T-helper 1 cell treated with Interleukin-12 subunit alpha and Interleukin-12 subunit beta and Interleukin-4 antibody, amounts not matched to agents 30 μg/mL and 1 μg/mL, for 36 hours (primary cell): ENCODE measurements around the gene STK36.

Source experiments
- H3K27ac Mint-ChIP-seq: one replicate; pipeline ENCODE4 v1.8.0; 2021; ENCODE audit warnings: mild to moderate bottlenecking, mixed read lengths
- H3K27me3 Mint-ChIP-seq: one replicate; pipeline ENCODE4 v1.8.0; 2021; ENCODE audit warnings: low read depth, mixed read lengths
- H3K36me3 Mint-ChIP-seq: one replicate; pipeline ENCODE4 v1.8.0; 2021; ENCODE audit warnings: low read depth, mixed read lengths
- H3K4me1 Mint-ChIP-seq: one replicate; pipeline ENCODE4 v1.8.0; 2021; ENCODE audit warnings: low read depth, mixed read lengths
- H3K4me3 Mint-ChIP-seq: one replicate; pipeline ENCODE4 v1.8.0; 2021; ENCODE audit warnings: mild to moderate bottlenecking, moderate library complexity, mixed read lengths
- H3K9me3 Mint-ChIP-seq: one replicate; pipeline ENCODE4 v1.8.0; 2021; ENCODE audit warnings: mixed read lengths

STK36 gene

DNA sequence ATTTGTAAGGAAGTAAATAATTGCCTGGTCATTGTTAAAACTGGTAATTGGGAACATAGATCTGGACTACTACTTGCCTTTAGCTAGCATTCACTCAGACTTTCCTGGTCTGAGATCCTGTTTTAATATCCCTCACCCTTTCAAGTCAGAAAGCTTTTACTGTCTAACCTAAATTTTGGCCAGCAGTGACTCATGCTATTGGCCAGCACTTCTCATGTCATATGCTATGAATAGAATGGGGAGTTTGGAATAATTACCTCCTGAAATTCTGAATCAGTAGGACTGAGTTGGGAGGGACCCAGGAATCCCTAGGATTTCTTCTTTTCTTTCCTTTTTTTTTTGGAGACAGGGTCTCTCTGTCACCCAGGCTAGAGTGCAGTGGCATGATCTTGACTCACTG is 19.3 kb downstream of the STK36 start:
- no peak overlapping the region for H3K27ac Mint-ChIP-seq
- peaks cover 2% of the 10 kb centered on the region for H3K4me1 Mint-ChIP-seq
- H3K36me3 Mint-ChIP-seq: peaks cover 2% of the 10 kb centered on the region
- H3K4me3 Mint-ChIP-seq: no peak overlapping the region
- H3K9me3 Mint-ChIP-seq: no peaks in the 10 kb centered on the region
- H3K27me3 Mint-ChIP-seq: no peaks in the 10 kb centered on the region

DNA sequence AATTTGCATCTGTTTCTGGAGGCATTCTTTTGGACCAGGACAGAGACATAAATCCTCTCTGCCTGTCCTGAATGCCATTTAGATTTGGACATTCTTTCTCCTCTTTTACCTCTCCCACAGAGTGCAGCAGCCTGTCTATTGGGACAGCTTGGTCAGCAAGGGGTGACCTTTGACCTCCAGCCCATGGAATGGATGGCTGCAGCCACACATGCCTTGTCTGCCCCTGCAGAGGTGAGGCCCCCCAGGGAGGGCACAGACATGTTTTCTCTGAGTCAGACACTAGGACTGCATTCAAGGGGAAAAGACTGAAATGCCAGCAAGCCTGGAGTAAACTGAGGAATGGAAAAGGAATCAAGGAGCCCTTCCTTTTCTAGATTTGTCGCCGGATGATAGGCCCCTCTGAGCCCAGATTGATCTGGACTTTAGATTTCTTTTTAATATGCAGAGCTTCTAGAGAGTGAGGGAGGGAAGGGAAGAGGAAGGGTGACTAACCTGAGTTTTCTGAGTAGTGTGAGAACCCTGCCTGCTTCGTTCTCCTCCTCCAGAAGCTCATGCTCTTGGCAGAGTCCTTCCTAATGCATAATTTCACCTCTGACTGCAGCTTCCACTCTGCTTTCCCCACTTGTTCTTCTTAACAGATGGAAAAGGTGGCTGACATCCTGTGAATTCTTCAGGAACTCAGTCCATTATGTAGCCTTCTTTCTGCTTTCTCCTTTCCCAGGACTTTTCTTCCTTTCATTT is 22.7 kb downstream of the STK36 start:
- Mint-ChIP-seq H3K27ac (no peak overlapping the region), H3K27me3 (no peaks in the 10 kb centered on the region), H3K9me3 (no peaks in the 10 kb centered on the region), H3K4me1 (no peaks in the 10 kb centered on the region), H3K36me3 (peaks cover 2% of the 10 kb centered on the region), H3K4me3 (no peak overlapping the region)

DNA sequence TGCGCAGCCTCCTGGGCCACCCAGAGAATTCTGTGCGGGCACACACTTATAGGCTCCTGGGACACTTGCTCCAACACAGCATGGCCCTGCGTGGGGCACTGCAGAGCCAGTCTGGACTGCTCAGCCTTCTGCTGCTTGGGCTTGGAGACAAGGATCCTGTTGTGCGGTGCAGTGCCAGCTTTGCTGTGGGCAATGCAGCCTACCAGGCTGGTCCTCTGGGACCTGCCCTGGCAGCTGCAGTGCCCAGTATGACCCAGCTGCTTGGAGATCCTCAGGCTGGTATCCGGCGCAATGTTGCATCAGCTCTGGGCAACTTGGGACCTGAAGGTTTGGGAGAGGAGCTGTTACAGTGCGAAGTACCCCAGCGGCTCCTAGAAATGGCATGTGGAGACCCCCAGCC is 27.0 kb downstream of the STK36 start:
- no peaks in the 10 kb centered on the region for H3K9me3 Mint-ChIP-seq
- no peaks in the 10 kb centered on the region for H3K4me1 Mint-ChIP-seq
- peaks cover 6% of the 10 kb centered on the region for H3K27me3 Mint-ChIP-seq
- no peak overlapping the region for H3K4me3 Mint-ChIP-seq
- peaks cover 2% of the 10 kb centered on the region for H3K36me3 Mint-ChIP-seq
- H3K27ac Mint-ChIP-seq: no peak overlapping the region

DNA sequence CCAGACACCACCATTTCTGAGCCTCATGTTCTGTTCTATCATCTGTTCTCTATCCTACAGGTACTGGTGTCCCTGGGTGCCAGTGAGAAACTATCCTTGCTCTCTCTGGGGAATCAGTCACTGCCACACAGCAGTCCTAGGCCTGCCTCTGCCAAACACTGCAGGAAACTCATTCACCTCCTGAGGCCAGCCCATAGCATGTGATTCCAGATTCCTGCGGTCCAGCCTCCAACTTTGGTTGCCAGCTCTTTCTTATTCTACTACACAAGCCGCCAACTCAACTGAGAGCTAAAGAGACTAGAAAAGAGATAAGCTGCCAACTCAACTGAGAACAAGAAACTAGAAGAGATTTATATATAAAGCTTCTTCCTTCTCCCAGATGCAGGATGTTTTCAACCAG is 29.9 kb downstream of the STK36 start:
- peaks cover 9% of the 10 kb centered on the region for H3K27me3 Mint-ChIP-seq
- no peaks in the 10 kb centered on the region for H3K4me1 Mint-ChIP-seq

DNA sequence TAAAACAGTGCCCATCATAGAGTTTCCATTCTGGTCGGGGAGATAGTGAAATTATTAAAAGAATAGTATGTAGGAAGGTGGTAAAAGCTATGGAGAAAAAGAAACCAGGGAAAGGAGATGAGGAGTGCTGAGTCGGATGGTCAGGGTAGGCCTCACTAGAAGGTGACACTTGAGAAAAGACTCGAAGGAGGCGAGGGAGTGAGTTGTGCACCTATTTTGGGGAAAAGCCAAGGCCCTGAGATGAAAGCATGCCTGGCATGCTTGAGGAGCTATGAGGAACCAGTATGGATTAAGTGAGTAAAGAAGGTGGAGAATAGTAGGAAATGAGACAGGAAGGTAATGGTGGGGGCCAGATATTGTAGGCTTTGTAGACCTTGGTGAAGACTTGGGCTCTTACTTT is 31.5 kb downstream of the STK36 start:
- no peak overlapping the region for H3K4me3 Mint-ChIP-seq
- no peak overlapping the region for H3K27ac Mint-ChIP-seq
- H3K4me1 Mint-ChIP-seq: peaks cover 2% of the 10 kb centered on the region
- H3K9me3 Mint-ChIP-seq: no peaks in the 10 kb centered on the region
- H3K27me3 Mint-ChIP-seq: peaks cover 9% of the 10 kb centered on the region
- H3K36me3 Mint-ChIP-seq: no peaks in the 10 kb centered on the region

More for the DNA sequence above, 29.9 kb downstream of the STK36 start:
- no peak overlapping the region for H3K4me3 Mint-ChIP-seq
- no peaks in the 10 kb centered on the region for H3K36me3 Mint-ChIP-seq
- H3K27ac Mint-ChIP-seq: no peak overlapping the region
- no peaks in the 10 kb centered on the region for H3K9me3 Mint-ChIP-seq

DNA sequence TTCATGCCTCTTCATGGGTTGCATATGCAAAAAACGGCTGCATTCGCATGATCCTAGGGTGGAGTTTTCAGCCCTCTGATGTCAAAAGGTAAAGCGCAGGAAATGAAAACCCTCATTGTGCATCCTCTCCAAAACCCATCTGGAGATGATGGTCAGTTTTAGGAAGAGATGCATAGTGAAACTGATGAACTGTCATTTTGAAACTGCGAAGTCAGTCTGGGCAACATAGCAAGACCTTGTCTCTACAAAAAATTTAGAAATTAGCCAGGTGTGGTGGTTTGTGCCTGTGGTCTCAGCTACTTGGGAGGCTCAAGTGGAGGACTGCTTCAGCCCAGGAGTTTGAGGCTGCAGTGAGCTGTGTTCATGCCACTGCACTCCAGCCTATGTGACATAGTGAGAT is 36.2 kb downstream of the STK36 start:
- Mint-ChIP-seq H3K4me3 (no peak overlapping the region), H3K9me3 (no peaks in the 10 kb centered on the region), H3K36me3 (peaks cover 2% of the 10 kb centered on the region), H3K4me1 (peaks cover 14% of the 10 kb centered on the region), H3K27me3 (peaks cover 9% of the 10 kb centered on the region), H3K27ac (no peak overlapping the region)

DNA sequence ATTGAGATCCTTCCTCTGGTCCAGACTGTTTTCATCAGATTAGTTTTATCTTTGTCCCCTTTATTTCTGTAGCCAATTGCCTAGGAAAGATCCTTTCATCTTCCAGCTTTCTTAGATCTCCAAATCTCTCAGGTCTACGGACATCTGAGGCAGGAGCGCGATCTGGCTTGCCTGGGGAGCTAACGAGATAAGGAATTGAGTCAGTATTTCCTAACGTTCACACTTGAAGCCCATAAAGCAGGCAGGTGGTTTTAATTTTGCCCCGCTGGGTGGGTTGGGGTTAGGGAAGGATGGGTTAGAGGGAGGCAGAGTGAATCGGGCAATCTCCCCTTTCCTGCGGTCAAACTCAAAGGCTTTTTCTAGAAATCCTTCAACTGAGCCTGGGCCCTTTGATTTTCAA is 38.0 kb downstream of the STK36 start:
- Mint-ChIP-seq H3K36me3 (peaks cover 2% of the 10 kb centered on the region), H3K4me1 (peaks cover 20% of the 10 kb centered on the region), H3K27me3 (peaks cover 4% of the 10 kb centered on the region), H3K9me3 (no peaks in the 10 kb centered on the region), H3K27ac (no peak overlapping the region), H3K4me3 (no peak overlapping the region)

DNA sequence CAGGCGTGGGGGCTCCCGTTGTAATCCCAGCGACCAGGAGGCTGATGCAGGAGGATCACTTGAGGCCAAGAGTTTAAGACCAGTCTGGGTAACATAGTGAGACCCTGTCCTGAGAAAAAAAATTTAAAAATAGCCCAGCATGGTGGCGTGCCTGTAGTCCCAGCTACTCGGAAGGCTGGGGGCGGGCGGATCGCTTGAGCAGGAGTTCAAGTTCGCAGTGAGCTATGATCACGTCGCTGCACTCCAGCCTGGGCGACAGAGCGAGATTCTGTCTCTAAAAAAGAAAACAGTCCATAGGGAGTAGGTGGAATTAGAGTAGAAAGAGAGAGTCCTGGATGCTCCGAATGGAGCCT is 38.4 kb downstream of the STK36 start:
- H3K27me3 Mint-ChIP-seq: peaks cover 4% of the 10 kb centered on the region
- H3K36me3 Mint-ChIP-seq: peaks cover 4% of the 10 kb centered on the region
- H3K9me3 Mint-ChIP-seq: no peaks in the 10 kb centered on the region
- peak overlapping the region; percentile 96 for H3K4me3 Mint-ChIP-seq
- peaks cover 20% of the 10 kb centered on the region for H3K4me1 Mint-ChIP-seq
- peak overlapping the region; percentile 77 for H3K27ac Mint-ChIP-seq

DNA sequence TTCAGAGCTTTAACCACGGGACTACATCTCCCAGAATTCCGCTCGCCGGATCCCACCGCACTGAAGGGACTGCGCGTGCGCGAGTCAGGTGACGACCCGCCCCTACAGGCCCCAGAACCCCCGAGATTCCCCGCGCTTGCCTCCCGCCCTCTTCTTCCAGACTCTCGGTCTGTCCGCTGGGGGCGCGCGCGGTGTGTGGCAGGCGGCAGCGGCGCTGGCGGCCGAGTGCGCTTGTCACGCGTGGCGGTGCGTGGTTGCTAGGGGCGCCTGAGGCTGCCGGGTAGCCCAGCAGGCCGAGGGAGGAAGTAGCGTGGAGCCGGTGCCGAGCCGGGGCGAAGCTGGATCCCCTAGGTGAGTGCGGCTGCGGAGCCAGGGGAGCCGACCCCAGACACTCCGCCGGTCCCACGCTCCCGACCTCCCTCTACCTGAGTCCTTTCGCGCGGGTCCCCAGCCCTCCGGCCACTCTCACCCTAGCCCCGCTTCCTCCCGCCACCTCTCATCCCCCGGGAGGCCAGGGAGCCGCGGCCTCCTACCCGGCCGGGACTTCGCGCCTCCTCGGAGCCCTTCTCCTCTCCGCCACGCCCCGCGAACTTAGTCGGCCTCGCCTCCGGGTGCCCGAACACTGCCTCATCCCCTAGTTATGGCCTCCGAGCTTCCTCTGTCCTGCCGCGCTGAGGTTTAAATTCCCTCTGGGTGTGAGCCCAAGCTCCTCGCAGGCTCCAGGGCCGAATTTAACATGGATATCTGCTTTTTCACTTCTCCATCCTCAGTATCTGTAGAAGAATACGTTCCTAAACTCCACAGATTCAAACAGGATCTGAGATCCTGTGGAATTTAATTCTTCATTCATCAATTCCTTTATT is 39.0 kb downstream of the STK36 start, which contains the start of gene TTLL4:
Gene TTLL4, plus strand, starts transcription at position 149 of the 863 bp plus-strand sequence. CDS start 26,842 bp downstream, outside the sequence.
- Mint-ChIP-seq H3K27ac (peak within 1 kb of the TSS; percentile 89), H3K27me3 (peaks cover 4% of the 10 kb centered on the region), H3K4me3 (peak within 1 kb of the TSS; percentile 96), H3K36me3 (peaks cover 7% of the 10 kb centered on the region), H3K9me3 (no peaks in the 10 kb centered on the region), H3K4me1 (peaks cover 20% of the 10 kb centered on the region)

DNA sequence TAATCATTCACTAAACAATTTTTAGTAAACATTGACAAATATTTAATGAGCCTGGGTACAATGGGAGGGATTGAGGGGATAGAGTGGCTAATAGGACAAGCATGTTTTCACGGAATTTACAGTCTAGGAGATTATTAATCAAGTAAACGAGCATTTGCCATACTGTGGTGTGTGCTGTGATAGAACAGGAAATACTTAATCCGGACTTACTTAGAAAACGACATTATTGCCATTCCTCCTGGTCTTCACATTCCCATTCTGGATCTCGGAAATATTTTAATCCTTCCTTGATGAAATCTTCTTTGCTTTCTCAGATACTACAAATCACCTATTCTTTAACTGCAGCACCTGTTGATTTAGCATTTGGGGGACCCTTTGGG is 39.7 kb downstream of the STK36 start:
- Mint-ChIP-seq H3K9me3 (no peaks in the 10 kb centered on the region), H3K4me3 (peak overlapping the region; percentile 96), H3K36me3 (peaks cover 8% of the 10 kb centered on the region), H3K4me1 (peaks cover 20% of the 10 kb centered on the region), H3K27ac (peak overlapping the region; percentile 89), H3K27me3 (no peaks in the 10 kb centered on the region)

DNA sequence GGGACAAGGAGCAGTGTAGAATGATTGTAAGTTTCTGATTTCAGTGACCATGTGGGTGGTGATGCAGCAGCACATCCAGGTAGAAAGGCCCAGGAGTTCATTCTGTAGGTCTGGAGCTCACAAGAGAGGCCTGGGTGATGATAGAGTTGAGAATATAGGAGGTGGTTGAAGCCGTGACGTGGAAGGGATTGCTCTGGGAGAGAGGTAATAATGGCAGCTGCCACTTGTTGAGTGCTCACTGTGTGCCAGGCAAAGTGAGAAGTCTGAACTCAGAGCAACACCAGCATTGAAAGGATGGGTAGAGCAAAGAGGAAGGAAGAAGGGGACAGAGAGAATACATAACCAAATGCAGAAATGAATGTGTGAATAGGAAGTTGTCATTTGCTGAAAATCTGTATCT is 42.0 kb downstream of the STK36 start:
- H3K27me3 Mint-ChIP-seq: no peaks in the 10 kb centered on the region
- peaks cover 23% of the 10 kb centered on the region for H3K4me1 Mint-ChIP-seq
- no peak overlapping the region for H3K4me3 Mint-ChIP-seq
- H3K9me3 Mint-ChIP-seq: no peaks in the 10 kb centered on the region
- H3K27ac Mint-ChIP-seq: no peak overlapping the region
- peaks cover 8% of the 10 kb centered on the region for H3K36me3 Mint-ChIP-seq

DNA sequence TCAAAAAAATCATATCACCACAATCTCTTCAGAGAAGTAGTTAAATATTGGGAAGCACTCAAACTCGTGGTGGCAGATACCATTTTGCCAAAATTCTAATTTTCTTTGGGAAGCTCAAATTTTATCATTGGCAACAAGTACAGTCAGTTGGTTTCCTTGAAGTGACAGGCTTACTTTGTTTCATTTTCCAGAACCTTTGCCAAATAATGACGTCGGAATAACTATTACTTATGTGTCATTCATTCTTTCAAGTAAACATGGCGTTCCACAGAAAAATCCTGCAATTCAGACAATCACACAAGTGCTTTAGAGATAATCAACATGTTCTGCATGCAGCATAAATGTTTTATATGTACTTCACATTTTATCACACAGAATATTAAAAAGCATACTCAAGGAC is 44.2 kb downstream of the STK36 start:
- Mint-ChIP-seq H3K4me3 (no peak overlapping the region), H3K4me1 (peaks cover 20% of the 10 kb centered on the region), H3K27ac (no peak overlapping the region), H3K36me3 (peaks cover 14% of the 10 kb centered on the region), H3K27me3 (no peaks in the 10 kb centered on the region), H3K9me3 (no peaks in the 10 kb centered on the region)

DNA sequence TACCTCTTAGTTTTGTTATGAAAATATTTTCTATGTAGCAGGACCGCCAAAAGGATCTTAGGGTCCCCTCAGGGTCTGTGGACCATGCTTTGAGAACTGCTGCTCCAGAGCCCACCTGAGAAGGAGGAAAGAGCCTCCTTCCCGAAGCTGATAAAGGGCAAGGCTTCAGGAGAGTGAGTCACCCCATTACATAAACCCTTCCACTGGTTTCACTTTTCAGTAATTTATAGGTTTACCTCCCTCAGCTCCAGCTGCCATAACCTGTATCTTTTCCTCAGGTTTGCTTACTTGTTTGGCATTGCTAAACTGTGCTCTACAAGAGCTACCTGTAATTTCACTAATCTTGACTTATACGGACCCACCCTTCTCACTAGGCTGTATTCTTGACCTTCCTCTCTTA is 45.4 kb downstream of the STK36 start:
- Mint-ChIP-seq H3K27me3 (no peaks in the 10 kb centered on the region), H3K4me3 (no peak overlapping the region), H3K36me3 (peaks cover 12% of the 10 kb centered on the region), H3K9me3 (no peaks in the 10 kb centered on the region), H3K27ac (no peak overlapping the region), H3K4me1 (peaks cover 13% of the 10 kb centered on the region)

DNA sequence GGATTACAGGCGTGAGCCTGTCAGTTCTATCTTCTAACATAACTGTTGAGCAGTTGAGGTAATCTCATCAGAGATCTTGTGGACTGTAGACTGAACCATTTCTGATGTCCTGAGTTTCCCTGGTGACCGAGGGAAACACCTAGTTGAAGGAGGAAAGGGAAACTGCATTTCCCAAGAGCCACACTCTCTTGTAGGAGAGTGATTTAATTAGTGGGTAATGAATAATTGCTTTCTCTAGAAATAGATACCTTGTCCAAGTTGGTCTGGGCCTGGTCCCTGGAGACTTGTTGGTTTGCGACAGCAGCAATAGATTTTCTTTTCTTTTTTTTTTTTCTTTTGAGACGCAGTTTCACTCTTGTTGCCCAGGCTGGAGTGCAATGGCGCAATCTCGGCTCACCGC is 46.2 kb downstream of the STK36 start:
- Mint-ChIP-seq H3K4me1 (peaks cover 17% of the 10 kb centered on the region), H3K9me3 (no peaks in the 10 kb centered on the region), H3K4me3 (no peak overlapping the region), H3K27me3 (no peaks in the 10 kb centered on the region), H3K27ac (no peak overlapping the region), H3K36me3 (peaks cover 12% of the 10 kb centered on the region)

DNA sequence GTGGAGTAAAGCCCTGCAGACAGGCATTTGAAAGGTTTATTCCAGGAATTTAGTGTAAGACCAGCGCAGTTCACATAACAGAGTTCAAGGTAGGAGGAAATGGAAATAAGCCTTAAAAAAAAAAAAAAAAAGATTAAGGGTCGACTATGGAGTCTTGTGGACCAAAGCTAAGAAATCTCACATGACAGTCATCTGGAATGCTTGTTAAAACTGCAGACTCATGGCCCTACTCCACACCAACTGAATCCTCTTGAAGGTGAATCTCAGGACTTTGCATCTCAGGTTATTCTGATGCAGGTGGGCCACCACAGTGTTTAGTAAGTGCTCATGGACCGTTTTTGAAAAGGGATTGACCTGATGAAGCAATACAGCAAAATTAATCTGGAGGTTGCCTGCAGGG is 47.6 kb downstream of the STK36 start:
- no peak overlapping the region for H3K4me3 Mint-ChIP-seq
- peaks cover 14% of the 10 kb centered on the region for H3K36me3 Mint-ChIP-seq
- H3K4me1 Mint-ChIP-seq: peaks cover 12% of the 10 kb centered on the region
- no peaks in the 10 kb centered on the region for H3K9me3 Mint-ChIP-seq
- no peak overlapping the region for H3K27ac Mint-ChIP-seq
- no peaks in the 10 kb centered on the region for H3K27me3 Mint-ChIP-seq
